K562 (cell line): ENCODE measurements around the gene COL28A1. TPM values are rescaled to one million over a fixed set of nuclear protein-coding genes. Genes with fewer than 3 reads are reported as not detected.
"Not testable (repeated sequence)": the region's sequence is repeated elsewhere in the genome, so short reads cannot be mapped to it uniquely, and the experiment has no call there.

ENCODE experiments used
- ATAC-seq: fragments of 200-7000 bp; cut with Tn5 transposase; 3 replicates; pipeline ENCODE4 v1.9.1; 2020; ENCODE audit warnings: moderate library complexity
- BruUV-seq: library from RNA; stranded (reverse); fragments of 400-500 nt; replicated peaks from 2 replicates; lab custom pipeline; 2021; lab: Mats Ljungman, UMichigan
- CTCF ChIA-PET: fragments of 300-600 bp; formaldehyde crosslinking; extraction: SDS; loops from one replicate; lab custom pipeline; 2021; ENCODE audit warnings: low intra/inter-chr PET ratio; lab: Yijun Ruan, JAX
- POLR2A ChIA-PET: fragments of 300-600, 350-650 bp; sonication (Branson Sonifier 250); formaldehyde crosslinking; extraction: SDS; loops from one replicate; lab custom pipeline; 2021; ENCODE audit warnings: antibody characterized with exemption, inconsistent platforms; lab: Yijun Ruan, JAX
- DNase-seq, 4 experiments: peaks; one replicate each; pipeline versions ENCODE4 v3.0.0 to v3.0.0-alpha.2; 2011 to 2018; ENCODE audit warnings: low spot score in 3 of 4, mixed read lengths in 3 of 4; ENCODE audit errors: extremely low read depth in 1 of 4
- FAIRE-seq: peaks from 2 replicates; lab custom pipeline; 2011; peaks lifted over from hg19 to GRCh38; lab: Jason Lieb, UNC
- H2AFZ ChIP-seq: 2 replicates; pipeline ENCODE4 v1.6.0; 2011; ENCODE audit warnings: low read depth, low read length, control low read depth, inconsistent platforms
- H3K27ac ChIP-seq: fragments of 200-600 bp; 3 replicates; pipeline ENCODE4 v1.8.0; 2011; ENCODE audit warnings: low read depth, mild to moderate bottlenecking, control low read depth, inconsistent platforms, low read length, moderate library complexity, mixed read lengths; ENCODE audit errors: extremely low read depth
- H3K27me3 ChIP-seq, 2 experiments: fragments of 300-600 bp in 1 of 2; 2 replicates in 1 of 2; 3 replicates in 1 of 2; pipeline versions ENCODE4 v1.6.0 to v1.8.0; 2011; ENCODE audit warnings: inconsistent platforms in 2 of 2, low read length in 2 of 2, mild to moderate bottlenecking in 1 of 2, mixed read lengths in 1 of 2, moderate library complexity in 1 of 2; ENCODE audit not compliant: control insufficient read depth in 2 of 2, insufficient read depth in 2 of 2
- H3K36me3 ChIP-seq: fragments of 300-600 bp; 3 replicates; pipeline ENCODE4 v1.8.0; 2011; ENCODE audit warnings: mild to moderate bottlenecking, low read length, inconsistent platforms; ENCODE audit not compliant: control insufficient read depth, insufficient read depth
- H3K4me1 ChIP-seq, 2 experiments: fragments of 200-600 bp in 1 of 2; replicated peaks in 1 of 2; 2 replicates in 1 of 2; 3 replicates in 1 of 2; pipeline versions ENCODE4 v1.5.1 to v1.8.0; 2011; ENCODE audit warnings: inconsistent platforms in 2 of 2, low read length in 2 of 2, mild to moderate bottlenecking in 1 of 2, mixed read lengths in 1 of 2, moderate library complexity in 1 of 2; ENCODE audit not compliant: control insufficient read depth in 2 of 2, insufficient read depth in 2 of 2
- H3K4me2 ChIP-seq: 2 replicates; pipeline ENCODE4 v1.6.1; 2011; ENCODE audit warnings: low read length, control low read depth, inconsistent platforms, mixed read lengths; ENCODE audit not compliant: insufficient read depth
- H3K4me3 ChIP-seq: fragments of 200-600 bp; sonication (generic), shearing (Covaris generic); 2 replicates; pipeline ENCODE4 v1.5.1; 2016; ENCODE audit warnings: control low read depth, inconsistent platforms
- H3K79me2 ChIP-seq: fragments of 200-600 bp; 3 replicates; pipeline ENCODE4 v1.8.0; 2011; ENCODE audit warnings: low read length, inconsistent platforms; ENCODE audit not compliant: control insufficient read depth, insufficient read depth
- H3K9ac ChIP-seq, 2 experiments: 2 replicates each; pipeline versions ENCODE4 v1.6.0 to v1.6.1; 2011; ENCODE audit warnings: low read depth in 2 of 2, low read length in 2 of 2, control low read depth in 1 of 2, inconsistent platforms in 1 of 2, mild to moderate bottlenecking in 1 of 2, mixed read lengths in 1 of 2; ENCODE audit not compliant: insufficient read depth in 1 of 2
- H3K9me1 ChIP-seq: one replicate; pipeline ENCODE4 v1.6.0; 2011; ENCODE audit warnings: inconsistent platforms, mild to moderate bottlenecking, low read length, moderate library complexity; ENCODE audit not compliant: control insufficient read depth, insufficient read depth
- H3K9me3 ChIP-seq: replicated peaks from 2 replicates; pipeline ENCODE4 v1.5.1; 2011; ENCODE audit warnings: low read depth, low read length, inconsistent platforms; ENCODE audit not compliant: control insufficient read depth, insufficient read depth
- H4K20me1 ChIP-seq: replicated peaks from 2 replicates; pipeline ENCODE4 v1.6.1; 2011; ENCODE audit warnings: low read length, inconsistent platforms, mixed read lengths; ENCODE audit not compliant: control insufficient read depth, insufficient read depth
- CBFA2T2 ChIP-seq: fragments of 450-650 bp; conservative IDR thresholded peaks from 2 replicates; pipeline ENCODE4 v1.6.1; 2017; ENCODE audit warnings: mild to moderate bottlenecking
- DDX20 ChIP-seq: fragments of 450-650 bp; IDR thresholded peaks from 2 replicates; pipeline ENCODE4 v1.6.1; 2016; ENCODE audit warnings: missing genetic modification characterization, low read depth, mild to moderate bottlenecking, missing compliant biosample characterization, moderate library complexity
- KAT2B ChIP-seq: IDR thresholded peaks from one replicate; pipeline ENCODE4 v1.6.1; 2012; ENCODE audit warnings: low read depth, mild to moderate bottlenecking, control low read depth, inconsistent platforms, low read length, moderate library complexity
- LARP7 ChIP-seq: fragments of 450-650 bp; IDR thresholded peaks from 2 replicates; pipeline ENCODE4 v1.6.1; 2016
- NFYB ChIP-seq: IDR thresholded peaks from 2 replicates; pipeline ENCODE4 v1.6.1; 2011; ENCODE audit warnings: mild to moderate bottlenecking, moderate library complexity; ENCODE audit not compliant: insufficient read length; ENCODE audit errors: extremely low read depth
- PHTF2 ChIP-seq: fragments of 250-450 bp; sonication (Bioruptor Pico); IDR thresholded peaks from 2 replicates; pipeline ENCODE4 v1.5.0; 2021; ENCODE audit warnings: mild to moderate bottlenecking
- PML ChIP-seq: IDR thresholded peaks from 2 replicates; pipeline ENCODE4 v1.6.1; 2012; ENCODE audit warnings: low read length, inconsistent platforms
- POLR2A ChIP-seq: fragments of 450-650 bp; conservative IDR thresholded peaks from 2 replicates; pipeline ENCODE4 v1.6.1; 2016
- RBM25 ChIP-seq: fragments of 200-400 bp; formaldehyde crosslinking; IDR thresholded peaks from 2 replicates; pipeline ENCODE4 v1.6.1; 2018; ENCODE audit warnings: low read length, low read depth, moderate library complexity; ENCODE audit not compliant: severe bottlenecking
- SNIP1 ChIP-seq: fragments of 450-650 bp; IDR thresholded peaks from 2 replicates; pipeline ENCODE4 v1.7.1; 2017; ENCODE audit warnings: low read depth, mild to moderate bottlenecking
- U2AF1 ChIP-seq: fragments of 200-400 bp; formaldehyde crosslinking; optimal IDR thresholded peaks from 2 replicates; pipeline ENCODE3; 2017; ENCODE audit warnings: mild to moderate bottlenecking, low read depth, low read length, moderate library complexity
- WHSC1 ChIP-seq: IDR thresholded peaks from one replicate; pipeline ENCODE4 v1.6.1; 2012; ENCODE audit warnings: low read length, control low read depth, inconsistent platforms
- ZKSCAN3 ChIP-seq: fragments of 250-450 bp; sonication (Bioruptor Pico); IDR thresholded peaks from 2 replicates; pipeline ENCODE4 v1.4.0; 2020
- ZNF184 ChIP-seq: sonication (generic); formaldehyde crosslinking; IDR thresholded peaks from 2 replicates; pipeline ENCODE4 v1.5.0; 2020; ENCODE audit warnings: missing genetic modification reagents
- ZNF707 ChIP-seq: fragments of 250-450 bp; sonication (Bioruptor Pico); conservative IDR thresholded peaks from 2 replicates; pipeline ENCODE4 v1.8.0; 2022; ENCODE audit warnings: inconsistent platforms, mild to moderate bottlenecking, moderate library complexity
- WGBS: fragments of 100-300 bp; shearing (Covaris generic); methylation state at CpG from one replicate; pipeline ENCODE4 v1.1.6; 2016; ENCODE audit warnings: low coverage, mixed read lengths; ENCODE audit not compliant: insufficient coverage; ENCODE audit errors: missing lambda C conversion rate; 5-methylcytosine and 5-hydroxymethylcytosine counted together
- in situ Hi-C: fragments of 300-500 bp; cut with MboI; formaldehyde crosslinking; loops from 4 replicates; pipeline ENCODE4 v1.15.0; 2018; ENCODE audit warnings: inconsistent platforms, mixed read lengths
- intact Hi-C: fragments of 100-400 bp; cut with micrococcal nuclease; formaldehyde crosslinking; loops from 2 replicates; pipeline ENCODE4 v1.14.2; 2022
- polyA plus RNA-seq, 8 experiments: library from polyadenylated mRNA; depleted of rRNA in 4 of 8; stranded (reverse) in 5 of 8; unstranded in 3 of 8; fragments of >200 nt; fragmentation: Nextera tagmentation in 2 of 8; fragmentation: Illumina TruSeq in 1 of 8; extraction: Ambion mirVana in 2 of 8; extraction: Trizol in 1 of 8; gene quantifications; 2 replicates each; pipeline versions ENCODE4 v1.2.1 to v1.2.3, GENCODE V29; 2011 to 2014; ENCODE audit warnings: inconsistent platforms in 1 of 8, missing spikeins in 1 of 8
- total RNA-seq, 7 experiments: library from RNA; depleted of rRNA in 6 of 7; stranded (reverse); fragments of >200 nt in 6 of 7; fragmentation: Illumina TruSeq in 2 of 7; extraction: Trizol in 2 of 7; gene quantifications; 2 replicates each; pipeline versions ENCODE4 v1.2.1 to v1.2.3, GENCODE V29; 2011 to 2021; ENCODE audit warnings: low replicate concordance in 1 of 7

The COL28A1 gene
- total and polyA plus RNA-seq, 9 of the 15 experiments (the other 6 are each of a cell fraction or from before 2014, with no cell fraction given) = 0.03 to 0.13 (median 0.05) TPM; not detected in 3

DNA sequence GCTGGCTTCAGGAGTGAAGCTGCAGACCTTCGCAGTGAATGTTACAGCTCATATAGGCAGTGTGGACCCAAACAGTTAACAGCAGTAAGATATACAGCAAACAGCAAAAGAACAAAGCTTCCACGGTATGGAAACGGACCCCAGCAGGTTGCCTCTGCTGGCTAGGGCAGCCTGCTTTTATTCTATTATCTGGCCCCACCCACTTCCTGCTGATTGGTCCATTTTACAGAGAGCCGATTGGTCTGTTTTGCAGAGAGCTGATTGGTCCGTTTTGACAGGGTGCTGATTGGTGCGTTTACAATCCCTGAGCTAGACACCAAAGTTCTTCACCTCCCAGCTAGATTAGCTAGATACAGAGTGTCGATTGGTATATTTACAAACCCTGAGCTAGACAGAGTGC, 58.0 kb downstream of the COL28A1 start:
- CTCF ChIA-PET, in situ Hi-C loops, H3K79me2 ChIP-seq, DNase-seq: not testable (repeated sequence)
- TF ChIP-seq RBM25 = peak; percentile 38
- peak; percentile 79 for TF ChIP-seq NFYB
- TF ChIP-seq, all 486 proteins: peak for 2; not testable (repeated sequence) for 484
- H3K9me3 ChIP-seq, intact Hi-C loops, H3K27me3 ChIP-seq, H3K4me1 ChIP-seq, H2AFZ ChIP-seq, H3K27ac ChIP-seq, H3K9me1 ChIP-seq, H3K9ac ChIP-seq, H3K36me3 ChIP-seq, H3K4me2 ChIP-seq, FAIRE-seq, H3K4me3 ChIP-seq, ATAC-seq, BruUV-seq, POLR2A ChIA-PET, H4K20me1 ChIP-seq: not testable (repeated sequence)
- 15% methylated on average over 7 of the region's 7 CpGs for WGBS

DNA sequence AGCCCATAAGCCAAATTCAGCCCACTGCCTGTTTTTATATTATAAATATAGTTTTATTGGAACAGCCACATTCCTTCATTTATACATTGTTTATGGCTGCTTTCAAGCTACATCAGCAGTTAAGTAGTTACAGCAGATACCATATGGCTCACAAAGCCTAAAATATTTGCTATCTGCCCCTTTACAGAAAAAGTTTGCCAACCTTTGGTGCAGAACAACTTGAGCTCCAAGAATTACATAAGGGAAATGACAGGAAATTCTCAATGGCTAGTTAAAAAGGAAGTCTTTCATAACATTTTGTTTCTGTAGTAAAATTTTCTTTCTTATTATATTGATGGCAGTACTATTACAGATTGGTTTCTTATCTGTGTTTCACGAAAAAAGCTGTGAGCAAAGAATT, 59.3 kb downstream of the COL28A1 start:
- Histone ChIP-seq H3K36me3 (no peaks in the 10 kb centered on the region), H3K4me1 (peaks cover 0 to 6% of the 10 kb centered on the region in 2 experiments; a peak in 1 of 5 replicates), H3K4me2 (no peak overlapping the region), H3K27me3 (no peaks in the 10 kb centered on the region; a peak in 1 of 5 replicates), H4K20me1 (no peaks in the 10 kb centered on the region), H3K9me1 (no peaks in the 10 kb centered on the region), H3K27ac (no peak overlapping the region), H3K4me3 (no peak overlapping the region), H2AFZ (no peak overlapping the region), H3K9ac (no peak overlapping the region), H3K9me3 (no peaks in the 10 kb centered on the region), H3K79me2 (no peaks in the 10 kb centered on the region)
- ChIA-PET CTCF (no interaction called here), POLR2A (no interaction called here)
- in situ Hi-C loops (no loop called here), intact Hi-C loops (no loop called here)
- no peak for ATAC-seq
- no peak for FAIRE-seq
- no TSS peak for BruUV-seq
- WGBS = 4% methylated on average over 1 of the region's 1 CpG
- no peak for TF ChIP-seq CBFA2T2
- no peak for TF ChIP-seq SNIP1
- TF ChIP-seq PML = no peak
- TF ChIP-seq PHTF2 (CRISPR knock-in tag) = no peak
- TF ChIP-seq WHSC1 = no peak
- TF ChIP-seq U2AF1 = no peak
- no peak for TF ChIP-seq LARP7
- no peak for TF ChIP-seq ZNF184 (CRISPR knock-in tag)
- TF ChIP-seq KAT2B = no peak
- no peak for TF ChIP-seq POLR2A
- no peak for TF ChIP-seq ZNF707 (CRISPR knock-in tag)
- no peak for TF ChIP-seq DDX20 (tag)
- no peak for TF ChIP-seq ZKSCAN3
- DNase-seq = no peak
